NCI-H2196 (cell line): ENCODE results near the gene MAPKBP1.

Source experiments
- DNase-seq: peaks from one replicate; lab custom pipeline; 2025; ENCODE audit not compliant: unreplicated experiment; lab: John Stamatoyannopoulos, UW

Gene MAPKBP1

DNA sequence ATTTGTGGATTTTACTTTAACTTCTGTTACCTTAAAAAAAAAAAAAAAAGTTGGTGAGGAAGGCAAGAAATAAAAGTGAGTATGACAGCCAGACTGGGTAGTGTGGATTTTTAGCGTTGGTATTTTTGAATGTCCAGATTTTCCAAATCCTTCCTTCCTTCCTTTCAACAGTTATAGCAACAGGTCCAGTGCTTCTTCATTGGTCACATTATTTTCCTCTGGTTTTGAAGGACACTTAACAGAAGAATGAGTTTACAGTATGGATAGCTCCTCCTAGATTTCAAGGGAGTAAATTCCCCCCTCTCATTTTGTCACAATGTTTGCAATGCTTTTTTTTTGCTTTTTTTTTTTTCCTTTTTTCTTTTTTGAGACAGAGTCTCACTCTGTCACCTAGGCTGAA, 6.4 kb downstream of the MAPKBP1 start:
- no peak for DNase-seq

DNA sequence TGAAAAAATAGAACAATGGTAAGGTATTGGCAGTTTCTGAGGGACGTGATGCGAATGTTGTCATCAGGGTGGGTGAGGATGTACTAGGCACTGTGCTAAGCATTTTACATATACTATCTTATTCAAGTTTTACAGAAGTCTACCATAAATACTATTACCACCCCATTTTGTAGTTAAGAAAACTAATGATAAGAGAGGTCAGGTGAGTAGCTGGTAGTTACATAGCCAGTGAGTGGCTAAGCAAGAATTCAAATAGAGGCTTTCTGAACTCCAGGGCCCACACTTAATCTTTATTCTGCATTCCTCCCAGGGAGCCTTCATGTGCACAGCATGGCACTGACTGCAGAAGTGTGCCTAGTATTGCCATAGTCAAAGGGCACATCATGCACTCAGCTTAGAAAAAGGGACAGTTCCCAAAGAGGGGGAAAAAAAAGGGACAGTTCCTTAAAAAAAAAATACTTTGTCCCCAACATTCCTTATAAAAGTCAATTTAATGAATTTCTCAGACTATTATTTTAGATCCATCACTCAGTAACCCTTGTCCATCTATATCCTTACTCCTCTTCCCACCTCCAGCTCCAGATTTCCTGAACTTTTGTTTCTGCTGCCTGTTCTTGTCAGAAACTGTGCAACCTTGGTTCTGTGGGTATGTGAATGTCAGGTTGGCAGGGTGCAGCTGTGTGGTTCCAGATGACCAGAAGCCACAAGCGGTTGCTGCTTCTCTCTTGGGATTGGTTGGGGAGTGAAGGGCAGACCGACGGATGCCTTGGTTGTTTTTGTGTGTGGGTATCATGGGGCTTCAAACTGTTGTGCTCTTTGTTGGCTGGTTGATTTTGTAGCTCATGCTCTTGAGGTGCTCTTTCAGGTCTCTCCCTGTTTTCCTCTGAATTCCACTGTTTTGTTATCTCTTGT, 8.3 kb downstream of the MAPKBP1 start:
- no peak for DNase-seq

DNA sequence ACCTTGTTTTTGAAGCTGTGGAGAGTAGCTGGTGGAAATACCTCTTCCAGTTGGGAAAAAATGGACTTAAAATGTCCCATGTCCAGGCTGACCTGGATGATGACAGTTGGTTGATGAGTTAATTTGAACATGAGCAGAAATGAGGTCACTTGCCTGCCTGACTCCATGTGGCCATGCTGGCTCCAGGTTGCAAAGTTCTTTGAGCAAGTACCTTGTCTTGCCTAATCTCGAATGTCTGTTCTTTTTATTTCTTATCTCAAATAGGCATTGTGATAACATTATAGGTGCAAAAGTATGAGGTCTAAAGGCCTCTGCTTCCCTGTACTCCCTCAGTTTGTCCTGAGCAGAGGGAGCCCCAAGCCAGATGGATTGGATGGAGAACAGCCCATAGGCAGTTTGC, 9.0 kb downstream of the MAPKBP1 start:
- DNase-seq, result no peak

DNA sequence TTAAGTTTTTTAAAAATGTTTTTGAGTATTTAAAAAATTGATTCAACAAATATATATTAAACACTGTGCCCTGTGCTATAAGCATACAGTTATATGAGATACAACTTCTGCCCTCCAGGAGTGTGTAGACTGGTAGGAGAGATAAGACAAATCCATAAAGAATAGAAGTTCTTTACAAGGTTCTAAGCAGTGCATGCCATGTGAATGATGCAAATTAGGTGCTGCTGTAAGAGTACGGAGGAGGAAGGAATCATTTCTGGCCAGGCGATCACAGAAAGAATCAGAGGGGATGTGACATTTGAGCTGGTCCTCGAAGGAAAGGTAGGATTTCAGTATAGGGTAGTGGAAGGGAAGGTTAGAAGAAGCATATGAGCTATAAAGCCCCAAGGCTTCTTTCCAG, 14.0 kb downstream of the MAPKBP1 start:
- no peak for DNase-seq

DNA sequence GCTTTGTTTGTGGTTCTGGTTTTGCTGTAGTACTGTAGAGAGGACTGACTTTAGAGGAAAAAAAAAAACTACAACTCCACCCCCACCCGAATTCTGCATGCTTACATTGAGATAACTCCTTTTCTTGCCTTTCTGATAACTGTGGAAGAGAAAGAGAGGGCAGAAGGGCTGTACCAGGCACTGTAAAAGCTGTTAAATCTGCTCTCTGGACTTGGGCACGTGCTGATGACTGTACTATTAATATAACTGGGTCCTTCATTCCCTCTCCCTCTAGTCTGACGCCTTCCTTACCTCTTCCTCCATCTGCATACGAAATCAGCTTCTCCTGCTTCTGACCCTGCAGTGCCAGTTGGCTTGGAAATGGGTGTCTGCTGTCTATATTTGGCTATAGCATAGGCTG, 15.0 kb downstream of the MAPKBP1 start:
- no peak for DNase-seq

DNA sequence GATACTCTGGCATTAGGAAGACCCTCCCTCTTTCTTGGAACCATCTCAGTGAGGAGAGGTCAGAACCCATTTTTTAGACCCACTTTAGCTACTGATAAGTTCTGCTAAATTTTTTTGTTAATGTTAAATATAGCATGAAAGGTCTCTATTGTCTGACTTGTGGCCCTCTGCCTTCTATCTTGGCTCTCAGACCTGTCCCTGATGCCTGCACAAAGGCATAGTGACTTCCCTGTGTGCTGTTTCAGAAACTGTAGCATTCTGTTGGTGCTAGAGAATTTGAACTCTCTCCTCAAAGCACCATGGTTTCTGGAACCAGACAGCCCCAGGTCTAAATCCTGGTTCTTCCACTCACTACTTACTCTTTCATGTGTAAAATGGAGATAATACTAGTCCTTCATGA, 15.4 kb downstream of the MAPKBP1 start:
- DNase-seq, result no peak

DNA sequence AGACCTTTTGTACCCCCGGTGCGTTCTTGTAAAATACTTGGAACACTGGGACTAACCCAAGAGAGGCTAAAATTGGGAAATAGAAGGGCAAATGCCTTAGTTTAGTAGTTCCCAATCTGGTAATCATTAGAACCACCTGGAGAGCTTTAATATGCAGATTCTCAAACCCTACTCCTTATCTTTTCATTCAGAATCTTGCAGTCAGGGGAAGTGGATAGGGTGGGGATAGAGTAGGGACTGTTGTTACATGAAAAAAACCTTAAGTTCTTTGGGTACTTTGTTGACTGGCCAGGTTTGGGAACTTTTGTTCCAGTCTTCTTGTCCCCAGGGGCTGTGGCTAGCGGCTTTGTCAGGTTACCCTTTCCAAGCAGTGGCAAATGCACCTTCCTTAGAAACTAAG, 15.9 kb downstream of the MAPKBP1 start:
- no peak for DNase-seq

DNA sequence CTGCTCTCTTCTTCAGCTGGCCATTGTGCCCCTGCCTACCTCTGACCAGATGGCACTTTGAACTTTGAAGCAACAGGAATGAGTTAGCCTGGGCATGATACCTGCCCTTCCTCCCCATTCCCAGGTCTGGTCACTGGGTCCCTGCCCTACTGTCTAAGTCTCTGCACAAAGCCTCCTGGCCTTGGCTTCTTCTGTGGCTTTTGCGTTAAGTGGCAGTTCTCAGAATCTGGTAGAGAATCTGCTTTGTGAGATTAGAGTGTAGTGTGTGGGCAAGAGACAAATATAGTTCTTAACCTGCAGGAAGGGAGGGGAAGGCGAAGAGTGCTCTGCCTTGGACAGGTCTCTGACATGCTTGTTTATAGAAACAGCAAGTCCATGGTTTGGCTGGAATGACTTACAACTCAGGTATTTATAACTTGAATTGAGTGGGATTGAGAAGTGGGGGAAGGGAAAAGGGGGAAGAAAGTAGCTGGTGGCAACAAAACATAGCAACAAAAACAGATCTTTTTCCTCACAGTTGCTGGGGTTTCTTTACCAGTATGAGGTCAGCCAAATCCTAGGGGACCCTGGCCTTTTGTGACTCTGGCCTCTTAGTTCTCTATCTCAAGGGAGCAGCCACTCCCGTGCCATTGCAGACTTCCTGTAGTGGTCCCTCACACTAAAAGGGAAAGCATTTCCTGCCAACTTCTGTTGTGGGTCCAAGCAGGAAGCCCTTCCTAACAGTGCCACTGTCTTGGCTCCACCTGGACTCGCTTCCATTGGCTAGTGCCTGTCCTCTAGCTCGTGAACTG, 16.7 kb downstream of the MAPKBP1 start:
- no peak for DNase-seq

DNA sequence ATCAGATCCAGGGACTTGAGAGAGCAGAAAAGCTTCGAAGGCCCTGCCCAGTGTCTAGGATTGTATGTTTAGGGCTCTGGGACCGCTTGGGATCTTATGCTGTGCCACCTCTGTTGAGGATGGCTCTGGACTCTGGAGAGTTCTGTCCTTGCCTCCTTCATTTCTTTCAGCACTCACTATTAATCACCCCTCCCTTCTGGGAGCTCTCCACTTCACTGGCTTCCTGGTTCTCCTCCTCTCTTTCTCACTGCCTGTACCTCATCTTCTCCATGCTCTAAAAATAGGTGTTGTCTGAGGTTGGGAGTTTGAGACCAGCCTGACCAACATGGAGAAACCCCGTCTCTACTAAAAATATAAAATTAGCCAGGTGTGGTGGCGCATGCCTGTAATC, 17.3 kb downstream of the MAPKBP1 start:
- DNase-seq, result no peak

DNA sequence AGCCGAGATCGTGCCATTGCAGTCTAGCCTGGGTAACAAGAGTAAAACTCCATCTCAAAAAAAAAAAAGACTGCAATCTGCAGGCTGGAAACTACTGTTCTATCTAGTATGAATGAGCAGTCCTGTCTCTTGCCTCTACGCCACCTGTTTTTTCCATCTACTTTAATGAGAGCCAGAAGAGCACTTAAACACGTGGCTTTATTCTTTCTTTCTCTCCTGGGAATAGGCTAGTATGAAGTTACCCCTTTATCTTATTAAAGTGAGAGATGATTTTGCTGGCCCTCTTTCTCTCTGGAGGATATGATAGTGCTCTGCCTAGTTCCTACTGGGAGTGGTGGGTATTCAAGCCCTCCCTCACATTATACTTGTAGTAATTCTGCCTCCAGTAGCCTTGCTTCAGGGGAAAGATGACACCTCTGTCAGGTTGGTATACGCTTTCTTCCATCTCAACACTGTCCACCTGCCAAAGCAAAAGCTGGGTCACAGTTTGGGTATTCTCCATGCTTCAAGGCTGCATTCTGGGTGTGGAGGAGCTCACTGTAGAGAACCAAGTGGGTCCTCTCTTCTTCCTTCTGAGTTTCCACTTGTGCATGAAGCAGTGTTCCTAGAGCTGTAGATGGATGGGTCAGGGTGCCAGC, 17.8 kb downstream of the MAPKBP1 start:
- DNase-seq, result no peak

DNA sequence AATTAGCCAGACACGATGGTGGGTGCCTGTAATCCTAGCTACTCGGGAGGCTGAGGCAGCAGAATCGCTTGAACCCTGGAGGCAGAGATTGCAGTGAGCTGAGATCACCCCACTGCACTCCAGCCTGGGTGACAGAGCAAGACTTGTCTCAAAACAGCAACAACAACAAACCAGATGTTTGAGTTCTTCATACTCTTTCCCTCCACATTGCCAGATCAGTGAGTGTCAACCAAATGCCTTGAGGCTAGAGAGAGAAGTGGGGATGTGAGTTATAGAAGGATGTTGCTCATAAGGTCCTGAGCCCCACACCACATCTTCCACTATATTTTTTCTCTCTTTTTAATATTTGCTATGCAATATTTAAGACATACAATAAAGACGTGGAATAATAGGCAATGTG, 19.8 kb downstream of the MAPKBP1 start:
- no peak for DNase-seq

DNA sequence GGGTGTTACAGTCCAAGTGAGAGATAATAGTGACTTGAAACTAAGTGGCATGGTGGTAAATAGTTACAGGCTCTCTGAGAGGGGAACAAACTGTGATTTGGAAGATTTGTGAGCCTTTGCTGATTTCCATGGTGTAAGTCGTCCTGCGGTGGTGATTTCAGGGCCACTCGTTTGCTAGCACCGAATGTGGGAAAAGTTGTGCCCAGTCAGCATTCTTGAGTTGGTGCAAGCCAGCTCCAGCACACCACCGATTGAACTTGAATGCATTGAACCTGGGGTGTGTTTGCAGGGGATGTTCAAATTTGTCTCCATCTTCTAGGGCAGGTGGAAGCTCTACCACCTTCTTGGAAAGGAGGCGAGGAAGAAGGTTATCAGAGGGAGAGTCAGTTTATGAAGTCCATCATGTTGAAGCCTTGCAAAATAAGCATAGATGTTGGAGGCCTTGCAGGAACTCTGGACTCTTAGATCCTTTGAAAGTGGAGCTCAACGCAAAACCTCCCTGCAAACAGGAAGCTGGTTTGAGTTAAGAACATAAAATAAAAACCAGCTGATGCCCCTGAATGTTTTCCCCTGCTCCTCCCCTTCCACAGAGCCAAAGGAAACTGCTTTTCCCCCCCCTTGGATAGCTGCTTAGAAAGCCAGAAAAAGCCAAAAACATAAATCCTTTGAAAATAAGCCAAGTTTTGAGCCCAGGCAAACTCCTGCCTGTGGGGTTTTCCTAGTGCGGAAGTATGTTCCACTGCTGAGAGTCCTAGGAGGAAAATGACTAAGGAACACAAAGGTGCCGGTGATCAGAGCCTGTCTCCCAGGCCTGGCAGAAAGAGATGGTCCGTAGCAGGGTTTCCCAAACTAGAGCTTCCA, 21.9 kb downstream of the MAPKBP1 start:
- no peak for DNase-seq

DNA sequence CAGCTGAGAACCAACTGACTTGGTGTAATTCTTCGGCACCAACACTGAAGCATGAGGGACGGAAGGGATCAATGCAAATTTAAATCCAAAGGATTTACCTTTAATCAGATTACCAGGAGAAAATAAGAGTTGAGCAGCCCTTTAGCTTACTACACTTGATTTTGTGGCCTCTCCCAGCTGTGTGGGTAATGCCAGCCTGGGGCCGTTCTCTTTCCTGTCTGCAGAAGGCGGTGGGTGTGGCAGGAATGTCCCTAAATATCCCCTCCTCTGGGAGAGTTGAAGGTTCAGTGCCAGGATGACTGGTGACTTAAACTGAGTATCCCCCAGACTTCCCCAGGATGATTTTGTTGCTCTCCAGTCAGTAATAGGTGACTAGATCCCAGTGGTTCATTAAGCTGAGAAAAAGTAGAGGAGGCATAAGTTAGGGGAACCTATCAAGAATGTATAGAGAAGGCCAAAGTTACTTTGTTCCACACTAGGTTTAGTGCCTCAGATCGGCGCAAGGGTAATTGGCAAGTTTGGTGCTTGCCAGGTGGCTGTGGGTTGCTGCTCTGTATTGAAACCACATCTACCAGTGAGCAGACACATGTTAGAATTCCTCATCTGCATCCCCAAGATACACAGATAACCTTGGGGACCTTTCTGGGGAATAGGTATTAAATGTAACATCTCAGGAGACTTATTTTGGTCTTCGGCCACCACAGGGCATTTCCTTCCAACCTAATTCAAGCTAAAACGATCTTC, 23.1 kb downstream of the MAPKBP1 start:
- DNase-seq, result no peak

DNA sequence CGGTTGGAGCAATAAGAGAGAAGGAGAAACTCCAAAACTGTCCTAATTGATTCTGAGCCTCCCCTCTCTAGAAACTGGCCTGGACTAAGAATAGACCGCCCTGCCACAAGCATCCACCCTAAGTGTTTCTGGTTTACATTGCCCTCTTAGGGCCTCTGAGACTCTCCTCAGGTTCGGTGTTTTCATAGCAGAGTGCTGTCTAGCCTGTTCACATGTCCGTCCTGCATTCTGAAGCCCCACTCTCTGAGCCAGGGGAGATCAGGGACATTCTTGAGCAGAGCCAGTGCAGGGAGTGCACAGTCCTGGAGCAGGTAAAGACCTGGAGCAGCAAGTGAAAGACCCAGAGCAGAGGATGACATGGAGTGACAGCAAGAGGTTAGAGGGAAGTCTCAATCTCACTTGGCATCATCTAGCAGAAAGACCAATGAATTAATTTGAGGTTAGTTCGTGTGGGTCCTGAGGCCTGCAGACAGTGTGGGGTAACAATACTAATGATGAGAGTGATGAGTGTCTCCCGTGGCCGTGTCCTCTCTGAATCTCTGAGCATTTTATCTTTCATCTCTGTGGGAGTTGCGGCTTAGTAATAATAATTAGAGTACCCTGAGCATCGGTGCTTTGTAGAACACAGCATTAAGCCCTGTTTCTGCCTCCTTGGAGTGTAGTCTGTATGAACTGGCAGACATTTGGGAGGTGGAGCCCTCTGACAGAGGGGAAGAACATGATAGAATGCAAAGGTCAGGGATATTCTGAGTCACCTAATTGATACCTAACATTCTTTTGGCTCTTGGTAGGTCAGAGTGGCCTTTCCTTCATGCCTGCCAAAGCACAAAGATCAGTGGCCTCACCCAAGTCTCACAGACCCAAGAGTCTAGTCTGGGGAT, 24.6 kb downstream of the MAPKBP1 start:
- DNase-seq, result no peak

DNA sequence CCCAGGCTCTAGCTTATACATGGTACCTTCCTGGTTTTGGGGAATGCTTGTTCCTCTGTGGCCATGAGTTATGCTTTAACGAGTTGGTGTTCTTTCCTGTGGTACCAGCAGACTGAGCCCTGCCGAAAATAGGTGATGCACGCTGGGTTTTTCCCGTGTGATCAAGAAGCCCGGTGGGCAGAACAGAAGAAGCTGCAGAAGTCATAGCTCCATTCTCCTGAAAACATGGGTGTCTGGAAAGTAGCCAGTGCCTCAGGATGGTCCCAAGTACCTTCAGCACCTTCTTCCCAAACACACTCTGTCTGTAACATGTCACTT, 25.2 kb downstream of the MAPKBP1 start:
- DNase-seq, result no peak

DNA sequence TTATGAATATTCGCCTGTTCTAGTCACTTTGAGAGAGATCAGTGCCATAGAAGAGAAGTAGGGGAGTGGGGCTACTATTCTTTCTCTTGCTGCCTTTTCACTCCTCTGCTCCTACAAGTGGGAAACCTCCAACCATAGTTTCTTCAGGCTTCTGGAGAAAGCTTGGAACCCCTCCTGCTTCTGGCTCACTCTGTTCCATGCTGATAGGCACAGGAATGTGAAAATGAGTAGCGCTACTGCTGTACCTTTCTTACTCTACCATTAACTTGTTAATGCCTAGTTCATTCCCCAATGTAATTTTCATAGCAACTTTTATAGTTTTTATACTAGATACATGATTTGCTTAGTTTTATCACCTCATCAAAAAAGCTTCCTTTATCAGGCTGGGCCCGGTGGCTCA, 26.9 kb downstream of the MAPKBP1 start:
- DNase-seq, result no peak

DNA sequence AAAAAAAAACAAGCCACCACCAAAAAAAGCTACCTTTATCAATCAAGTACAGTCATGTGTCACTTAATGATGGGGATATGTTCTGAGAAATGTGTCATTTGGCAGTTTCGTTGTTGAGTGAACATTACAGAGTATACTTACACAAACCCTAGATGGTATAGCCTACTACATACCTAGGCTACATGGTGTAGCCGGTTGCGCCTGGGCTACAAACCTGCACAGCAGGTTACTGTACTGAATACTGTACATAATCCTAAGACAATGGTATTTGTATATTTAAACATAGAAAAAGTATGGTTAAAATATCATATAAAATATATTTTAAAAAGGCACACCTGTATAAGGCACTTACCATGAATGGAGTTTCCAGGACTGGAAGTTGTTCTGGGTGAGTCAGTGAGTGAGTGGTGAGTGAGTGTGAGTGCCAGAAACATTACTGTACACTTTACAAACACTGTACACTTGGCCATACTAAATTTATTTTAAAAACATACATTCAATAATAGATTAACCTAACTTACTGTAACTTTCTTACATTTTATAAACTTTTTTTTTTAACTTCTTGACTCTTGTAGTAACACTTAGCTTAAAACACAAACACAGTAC, 27.7 kb downstream of the MAPKBP1 start:
- no peak for DNase-seq

DNA sequence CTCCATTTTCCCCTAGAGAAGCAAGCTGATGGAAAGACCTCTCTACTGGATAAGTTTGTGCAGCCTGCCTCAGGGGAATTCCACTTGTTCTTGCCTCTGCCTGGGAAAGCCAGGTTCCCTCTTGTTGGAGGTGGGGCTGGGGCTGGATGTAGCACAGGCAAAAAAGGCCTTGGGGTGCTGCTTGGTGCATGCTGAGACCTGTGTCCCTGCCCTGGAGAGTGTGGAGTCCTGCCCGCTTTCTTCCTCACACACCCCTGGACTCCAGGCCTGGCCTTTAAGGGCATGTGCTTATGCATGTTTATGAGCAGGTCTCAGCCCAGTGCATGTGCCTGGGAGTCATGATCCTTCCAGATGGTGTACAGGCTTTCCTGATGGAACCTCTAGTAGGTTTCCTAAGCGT, 30.1 kb downstream of the MAPKBP1 start:
- DNase-seq, result no peak
